ENCODE results near the gene OR10AD1. TPM values are rescaled to one million over a fixed set of nuclear protein-coding genes. Genes with fewer than 3 reads are reported as not detected.
"Not testable (repeated sequence)": the region's sequence is repeated elsewhere in the genome, so short reads cannot be mapped to it uniquely, and the experiment has no call there.

The OR10AD1 gene
- total and polyA plus RNA-seq, 2 donors (not counting 1 experiment from before 2014, with no cell fraction given) = not detected

DNA sequence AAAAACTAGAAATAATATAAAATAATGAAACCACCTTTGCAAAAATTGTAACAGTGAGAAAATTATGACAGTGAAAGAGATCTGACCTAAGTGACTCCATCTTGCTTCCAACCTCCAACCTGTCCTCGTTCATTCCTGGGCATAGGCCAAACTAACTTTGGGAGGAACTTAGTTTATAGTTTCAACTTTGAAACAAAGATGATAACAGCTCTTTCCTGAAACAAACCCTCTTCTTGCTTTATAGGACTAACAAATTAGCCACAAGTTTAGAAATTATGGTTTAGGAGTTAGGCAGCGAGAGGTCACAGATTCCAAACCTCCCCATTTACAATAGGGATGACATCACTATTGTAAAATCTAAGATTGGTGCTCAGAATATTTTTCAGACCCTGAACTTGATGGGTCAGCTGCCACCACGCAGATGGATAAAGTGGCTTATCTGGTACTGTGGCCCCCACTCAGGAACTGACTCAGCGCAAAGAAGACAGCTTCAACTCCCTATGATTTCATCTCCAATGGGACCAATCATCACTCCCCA lies 32.8 kb upstream of the OR10AD1 start:
- TF ChIP-seq, protein P1, sequence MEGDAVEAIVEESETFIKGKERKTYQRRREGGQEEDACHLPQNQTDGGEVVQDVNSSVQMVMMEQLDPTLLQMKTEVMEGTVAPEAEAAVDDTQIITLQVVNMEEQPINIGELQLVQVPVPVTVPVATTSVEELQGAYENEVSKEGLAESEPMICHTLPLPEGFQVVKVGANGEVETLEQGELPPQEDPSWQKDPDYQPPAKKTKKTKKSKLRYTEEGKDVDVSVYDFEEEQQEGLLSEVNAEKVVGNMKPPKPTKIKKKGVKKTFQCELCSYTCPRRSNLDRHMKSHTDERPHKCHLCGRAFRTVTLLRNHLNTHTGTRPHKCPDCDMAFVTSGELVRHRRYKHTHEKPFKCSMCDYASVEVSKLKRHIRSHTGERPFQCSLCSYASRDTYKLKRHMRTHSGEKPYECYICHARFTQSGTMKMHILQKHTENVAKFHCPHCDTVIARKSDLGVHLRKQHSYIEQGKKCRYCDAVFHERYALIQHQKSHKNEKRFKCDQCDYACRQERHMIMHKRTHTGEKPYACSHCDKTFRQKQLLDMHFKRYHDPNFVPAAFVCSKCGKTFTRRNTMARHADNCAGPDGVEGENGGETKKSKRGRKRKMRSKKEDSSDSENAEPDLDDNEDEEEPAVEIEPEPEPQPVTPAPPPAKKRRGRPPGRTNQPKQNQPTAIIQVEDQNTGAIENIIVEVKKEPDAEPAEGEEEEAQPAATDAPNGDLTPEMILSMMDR (conservative IDR thresholded peaks at IDR 0.05 in 1 of 2, IDR thresholded peaks at IDR 0.05 in 1 of 2; ENCODE audit: low read depth in 1 of 2, low read length in 2 of 2) = no peak
- no peak for TF ChIP-seq EZH2 (IDR thresholded peaks at IDR 0.05; ENCODE audit: low read length, missing control alignments)

DNA sequence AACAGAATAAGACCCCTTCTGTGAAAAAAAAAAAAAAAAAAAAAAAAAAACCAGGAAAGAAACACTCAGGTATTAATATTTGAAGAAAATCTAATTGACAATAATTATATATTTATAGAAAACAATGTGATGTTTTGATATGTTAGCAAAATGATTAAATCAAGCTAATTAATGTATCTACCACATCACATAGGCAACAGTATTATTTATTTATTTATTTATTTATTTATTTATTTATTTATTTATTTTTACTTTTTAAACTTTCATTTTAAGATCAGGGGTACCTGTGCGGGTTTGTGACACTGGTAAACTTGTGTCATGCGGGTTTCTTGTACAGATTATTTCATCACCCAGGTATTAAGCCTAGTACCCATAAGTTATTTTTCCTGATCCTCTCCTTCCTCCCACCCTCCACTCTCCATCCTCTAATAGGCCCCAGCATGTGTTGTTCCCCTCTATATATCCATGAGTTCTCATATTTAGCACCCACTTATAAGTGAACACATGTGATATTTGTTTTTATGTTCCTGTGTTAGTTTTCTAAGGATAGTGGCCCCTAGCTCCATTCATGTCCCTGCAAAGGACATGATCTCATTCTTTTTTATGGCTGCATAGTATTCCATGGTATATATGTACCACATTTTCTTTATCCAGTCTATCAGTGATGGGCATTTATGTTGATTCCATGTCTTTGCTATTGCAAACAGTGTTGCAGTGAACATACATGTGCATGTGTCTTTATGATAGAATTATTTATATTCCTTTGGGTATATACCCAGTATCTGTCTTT lies 28.3 kb upstream of the OR10AD1 start:
- H3K79me2 ChIP-seq (ENCODE audit: control insufficient read depth, insufficient read depth, low read length); H3K9me3 ChIP-seq (ENCODE audit: control insufficient read depth, insufficient read depth, low read depth, low read length); H3K36me3 ChIP-seq (ENCODE audit: control insufficient read depth, insufficient read depth, low read length); H4K20me1 ChIP-seq (ENCODE audit: control insufficient read depth, extremely low read depth, insufficient read depth, low read length); H3K4me3 ChIP-seq (replicated peaks in 1 of 4; ENCODE audit: control extremely low read depth in 1 of 4, insufficient read depth in 1 of 4, low read depth in 3 of 4, low read length in 4 of 4); H3K27ac ChIP-seq (ENCODE audit: insufficient read depth, low read length); H3K9ac ChIP-seq (ENCODE audit: insufficient read depth, low read length); DNase-seq (ENCODE audit: low read depth in 2 of 2); H3K4me1 ChIP-seq (ENCODE audit: control insufficient read depth, extremely low read depth, insufficient read depth, low read length); H3K4me2 ChIP-seq (ENCODE audit: extremely low read depth, insufficient read depth, low read length); H2AFZ ChIP-seq (ENCODE audit: low read length); H3K27me3 ChIP-seq (ENCODE audit: control insufficient read depth, insufficient read depth, low read length): not testable (repeated sequence)

More for the DNA sequence above, 32.8 kb upstream of the OR10AD1 start:
- no peak overlapping the region for H3K4me2 ChIP-seq (ENCODE audit: extremely low read depth, insufficient read depth, low read length)
- no peaks in the 10 kb centered on the region for H4K20me1 ChIP-seq (ENCODE audit: control insufficient read depth, extremely low read depth, insufficient read depth, low read length)
- no peak overlapping the region for H3K4me3 ChIP-seq (replicated peaks in 1 of 4; ENCODE audit: control extremely low read depth in 1 of 4, insufficient read depth in 1 of 4, low read depth in 3 of 4, low read length in 4 of 4)
- H3K27me3 ChIP-seq (ENCODE audit: control insufficient read depth, insufficient read depth, low read length) = no peaks in the 10 kb centered on the region
- H2AFZ ChIP-seq (ENCODE audit: low read length) = no peak overlapping the region
- no peak overlapping the region for H3K9ac ChIP-seq (ENCODE audit: insufficient read depth, low read length)
- H3K36me3 ChIP-seq (ENCODE audit: control insufficient read depth, insufficient read depth, low read length) = no peaks in the 10 kb centered on the region
- H3K27ac ChIP-seq (ENCODE audit: insufficient read depth, low read length) = no peak overlapping the region
- H3K9me3 ChIP-seq (ENCODE audit: control insufficient read depth, insufficient read depth, low read depth, low read length) = no peaks in the 10 kb centered on the region
- H3K79me2 ChIP-seq (ENCODE audit: control insufficient read depth, insufficient read depth, low read length) = no peaks in the 10 kb centered on the region
- H3K4me1 ChIP-seq (ENCODE audit: control insufficient read depth, extremely low read depth, insufficient read depth, low read length) = no peaks in the 10 kb centered on the region
- no peak for DNase-seq (ENCODE audit: low read depth in 2 of 2)

DNA sequence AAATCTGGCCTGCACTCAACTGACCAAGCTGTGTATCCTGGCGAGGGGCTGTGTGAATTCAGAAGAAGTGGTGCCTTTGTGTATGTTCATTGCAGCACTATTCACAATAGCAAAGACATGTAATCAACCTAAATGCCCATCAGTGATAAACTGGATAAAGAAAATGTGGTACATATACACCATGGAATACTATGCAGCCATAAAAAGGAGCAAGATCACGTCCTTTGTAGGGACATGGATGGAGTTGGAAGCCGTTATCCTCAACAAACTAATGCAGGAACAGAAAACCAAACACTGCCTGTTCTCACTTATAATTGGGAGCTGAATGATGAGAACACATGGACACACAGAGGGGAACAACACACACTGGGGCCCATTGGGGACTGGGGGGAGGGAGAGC lies 21.4 kb upstream of the OR10AD1 start:
- not testable (repeated sequence) for H3K27me3 ChIP-seq (ENCODE audit: control insufficient read depth, insufficient read depth, low read length); H3K4me3 ChIP-seq (replicated peaks in 1 of 4; ENCODE audit: control extremely low read depth in 1 of 4, insufficient read depth in 1 of 4, low read depth in 3 of 4, low read length in 4 of 4); H3K4me1 ChIP-seq (ENCODE audit: control insufficient read depth, extremely low read depth, insufficient read depth, low read length); H3K27ac ChIP-seq (ENCODE audit: insufficient read depth, low read length); H3K9me3 ChIP-seq (ENCODE audit: control insufficient read depth, insufficient read depth, low read depth, low read length); H3K79me2 ChIP-seq (ENCODE audit: control insufficient read depth, insufficient read depth, low read length); DNase-seq (ENCODE audit: low read depth in 2 of 2); H4K20me1 ChIP-seq (ENCODE audit: control insufficient read depth, extremely low read depth, insufficient read depth, low read length); H3K4me2 ChIP-seq (ENCODE audit: extremely low read depth, insufficient read depth, low read length); H2AFZ ChIP-seq (ENCODE audit: low read length); H3K36me3 ChIP-seq (ENCODE audit: control insufficient read depth, insufficient read depth, low read length); H3K9ac ChIP-seq (ENCODE audit: insufficient read depth, low read length)

DNA sequence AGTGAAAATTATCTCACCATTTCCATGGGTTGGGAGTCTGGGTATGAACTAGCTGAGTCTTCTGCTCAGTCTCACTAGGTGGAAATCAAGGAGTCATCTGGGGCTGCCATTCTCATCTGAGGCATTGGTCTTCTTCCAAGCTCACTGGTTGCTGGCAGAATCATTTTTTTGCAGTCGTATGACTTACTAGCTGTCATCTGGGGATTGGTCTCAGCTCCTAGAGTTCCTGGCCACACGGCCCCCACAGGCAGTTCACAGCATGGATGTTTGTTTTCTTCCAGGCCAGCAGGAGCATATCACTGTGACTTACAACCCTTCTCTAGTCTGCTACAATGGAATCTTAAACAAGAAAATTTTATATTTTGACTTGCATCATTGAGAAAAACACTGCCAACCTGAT lies 18.6 kb upstream of the OR10AD1 start:
- no peak overlapping the region for H3K4me3 ChIP-seq (replicated peaks in 1 of 4; ENCODE audit: control extremely low read depth in 1 of 4, insufficient read depth in 1 of 4, low read depth in 3 of 4, low read length in 4 of 4)
- H3K9me3 ChIP-seq (ENCODE audit: control insufficient read depth, insufficient read depth, low read depth, low read length) = no peaks in the 10 kb centered on the region
- H3K9ac ChIP-seq (ENCODE audit: insufficient read depth, low read length) = no peak overlapping the region
- no peak overlapping the region for H3K4me2 ChIP-seq (ENCODE audit: extremely low read depth, insufficient read depth, low read length)
- H3K79me2 ChIP-seq (ENCODE audit: control insufficient read depth, insufficient read depth, low read length) = no peaks in the 10 kb centered on the region
- H3K4me1 ChIP-seq (ENCODE audit: control insufficient read depth, extremely low read depth, insufficient read depth, low read length) = no peaks in the 10 kb centered on the region
- no peak overlapping the region for H2AFZ ChIP-seq (ENCODE audit: low read length)
- no peaks in the 10 kb centered on the region for H4K20me1 ChIP-seq (ENCODE audit: control insufficient read depth, extremely low read depth, insufficient read depth, low read length)
- H3K27me3 ChIP-seq (ENCODE audit: control insufficient read depth, insufficient read depth, low read length) = no peaks in the 10 kb centered on the region
- no peaks in the 10 kb centered on the region for H3K36me3 ChIP-seq (ENCODE audit: control insufficient read depth, insufficient read depth, low read length)
- DNase-seq (ENCODE audit: low read depth in 2 of 2) = no peak
- H3K27ac ChIP-seq (ENCODE audit: insufficient read depth, low read length) = no peak overlapping the region
- TF ChIP-seq, protein P1 (conservative IDR thresholded peaks at IDR 0.05 in 1 of 2, IDR thresholded peaks at IDR 0.05 in 1 of 2; ENCODE audit: low read depth in 1 of 2, low read length in 2 of 2) = no peak
- no peak for TF ChIP-seq EZH2 (IDR thresholded peaks at IDR 0.05; ENCODE audit: low read length, missing control alignments)

All from fibroblast of lung (primary cell).